Measurements from ENCODE around the gene FLT1.

DNA sequence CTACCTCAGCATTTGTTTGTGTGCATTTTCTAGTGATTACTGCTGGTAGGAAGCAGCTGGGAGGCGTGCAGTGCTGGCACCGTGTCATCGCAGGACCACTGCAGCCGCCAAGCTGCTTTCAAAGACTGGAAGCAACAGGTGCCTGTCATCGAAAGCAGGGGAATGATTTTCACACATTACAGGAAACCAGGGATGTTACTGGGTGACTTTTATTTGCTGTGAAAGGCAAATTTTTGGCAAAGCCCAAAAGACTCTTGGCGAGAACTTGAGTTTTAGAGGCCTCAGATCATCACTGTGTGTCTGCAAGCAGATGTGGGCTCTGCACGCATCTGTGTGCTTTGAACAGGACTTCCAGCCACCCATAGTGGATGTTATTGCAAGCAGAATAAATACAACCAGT, 176.4 kb downstream of the FLT1 start:
- TF ChIP-seq, protein P1, sequence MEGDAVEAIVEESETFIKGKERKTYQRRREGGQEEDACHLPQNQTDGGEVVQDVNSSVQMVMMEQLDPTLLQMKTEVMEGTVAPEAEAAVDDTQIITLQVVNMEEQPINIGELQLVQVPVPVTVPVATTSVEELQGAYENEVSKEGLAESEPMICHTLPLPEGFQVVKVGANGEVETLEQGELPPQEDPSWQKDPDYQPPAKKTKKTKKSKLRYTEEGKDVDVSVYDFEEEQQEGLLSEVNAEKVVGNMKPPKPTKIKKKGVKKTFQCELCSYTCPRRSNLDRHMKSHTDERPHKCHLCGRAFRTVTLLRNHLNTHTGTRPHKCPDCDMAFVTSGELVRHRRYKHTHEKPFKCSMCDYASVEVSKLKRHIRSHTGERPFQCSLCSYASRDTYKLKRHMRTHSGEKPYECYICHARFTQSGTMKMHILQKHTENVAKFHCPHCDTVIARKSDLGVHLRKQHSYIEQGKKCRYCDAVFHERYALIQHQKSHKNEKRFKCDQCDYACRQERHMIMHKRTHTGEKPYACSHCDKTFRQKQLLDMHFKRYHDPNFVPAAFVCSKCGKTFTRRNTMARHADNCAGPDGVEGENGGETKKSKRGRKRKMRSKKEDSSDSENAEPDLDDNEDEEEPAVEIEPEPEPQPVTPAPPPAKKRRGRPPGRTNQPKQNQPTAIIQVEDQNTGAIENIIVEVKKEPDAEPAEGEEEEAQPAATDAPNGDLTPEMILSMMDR (IDR thresholded peaks at IDR 0.05; ENCODE audit: low read depth, low read length, poor library complexity, severe bottlenecking) = no peak
- no peak for TF ChIP-seq EZH2phosphoT487 (IDR thresholded peaks at IDR 0.05; ENCODE audit: borderline replicate concordance, low read length)

Measured in DOHH2 (cell line).